K562 (cell line): ENCODE data around the gene RNF103. TPM values are rescaled to one million over a fixed set of nuclear protein-coding genes. Genes with fewer than 3 reads are reported as not detected.

Source experiments
- ATAC-seq: fragments of 200-7000 bp; cut with Tn5 transposase; 3 replicates; pipeline ENCODE4 v1.9.1; 2020; ENCODE audit warnings: moderate library complexity
- BruUV-seq: library from RNA; stranded (reverse); fragments of 400-500 nt; replicated peaks from 2 replicates; lab custom pipeline; 2021; lab: Mats Ljungman, UMichigan
- CTCF ChIA-PET: fragments of 300-600 bp; formaldehyde crosslinking; extraction: SDS; loops from one replicate; lab custom pipeline; 2021; ENCODE audit warnings: low intra/inter-chr PET ratio; lab: Yijun Ruan, JAX
- POLR2A ChIA-PET: fragments of 300-600, 350-650 bp; sonication (Branson Sonifier 250); formaldehyde crosslinking; extraction: SDS; loops from one replicate; lab custom pipeline; 2021; ENCODE audit warnings: antibody characterized with exemption, inconsistent platforms; lab: Yijun Ruan, JAX
- DNase-seq, 4 experiments: peaks; one replicate each; pipeline versions ENCODE4 v3.0.0 to v3.0.0-alpha.2; 2011 to 2018; ENCODE audit warnings: low spot score in 3 of 4, mixed read lengths in 3 of 4; ENCODE audit errors: extremely low read depth in 1 of 4
- FAIRE-seq: peaks from 2 replicates; lab custom pipeline; 2011; peaks lifted over from hg19 to GRCh38; lab: Jason Lieb, UNC
- H2AFZ ChIP-seq: 2 replicates; pipeline ENCODE4 v1.6.0; 2011; ENCODE audit warnings: low read depth, low read length, control low read depth, inconsistent platforms
- H3K27ac ChIP-seq: fragments of 200-600 bp; 3 replicates; pipeline ENCODE4 v1.8.0; 2011; ENCODE audit warnings: low read depth, mild to moderate bottlenecking, control low read depth, inconsistent platforms, low read length, moderate library complexity, mixed read lengths; ENCODE audit errors: extremely low read depth
- H3K27me3 ChIP-seq, 2 experiments: fragments of 300-600 bp in 1 of 2; 2 replicates in 1 of 2; 3 replicates in 1 of 2; pipeline versions ENCODE4 v1.6.0 to v1.8.0; 2011; ENCODE audit warnings: inconsistent platforms in 2 of 2, low read length in 2 of 2, mild to moderate bottlenecking in 1 of 2, mixed read lengths in 1 of 2, moderate library complexity in 1 of 2; ENCODE audit not compliant: control insufficient read depth in 2 of 2, insufficient read depth in 2 of 2
- H3K36me3 ChIP-seq: fragments of 300-600 bp; 3 replicates; pipeline ENCODE4 v1.8.0; 2011; ENCODE audit warnings: mild to moderate bottlenecking, low read length, inconsistent platforms; ENCODE audit not compliant: control insufficient read depth, insufficient read depth
- H3K4me1 ChIP-seq, 2 experiments: fragments of 200-600 bp in 1 of 2; replicated peaks in 1 of 2; 2 replicates in 1 of 2; 3 replicates in 1 of 2; pipeline versions ENCODE4 v1.5.1 to v1.8.0; 2011; ENCODE audit warnings: inconsistent platforms in 2 of 2, low read length in 2 of 2, mild to moderate bottlenecking in 1 of 2, mixed read lengths in 1 of 2, moderate library complexity in 1 of 2; ENCODE audit not compliant: control insufficient read depth in 2 of 2, insufficient read depth in 2 of 2
- H3K4me2 ChIP-seq: 2 replicates; pipeline ENCODE4 v1.6.1; 2011; ENCODE audit warnings: low read length, control low read depth, inconsistent platforms, mixed read lengths; ENCODE audit not compliant: insufficient read depth
- H3K4me3 ChIP-seq: fragments of 200-600 bp; sonication (generic), shearing (Covaris generic); 2 replicates; pipeline ENCODE4 v1.5.1; 2016; ENCODE audit warnings: control low read depth, inconsistent platforms
- H3K79me2 ChIP-seq: fragments of 200-600 bp; 3 replicates; pipeline ENCODE4 v1.8.0; 2011; ENCODE audit warnings: low read length, inconsistent platforms; ENCODE audit not compliant: control insufficient read depth, insufficient read depth
- H3K9ac ChIP-seq, 2 experiments: 2 replicates each; pipeline versions ENCODE4 v1.6.0 to v1.6.1; 2011; ENCODE audit warnings: low read depth in 2 of 2, low read length in 2 of 2, control low read depth in 1 of 2, inconsistent platforms in 1 of 2, mild to moderate bottlenecking in 1 of 2, mixed read lengths in 1 of 2; ENCODE audit not compliant: insufficient read depth in 1 of 2
- H3K9me1 ChIP-seq: one replicate; pipeline ENCODE4 v1.6.0; 2011; ENCODE audit warnings: inconsistent platforms, mild to moderate bottlenecking, low read length, moderate library complexity; ENCODE audit not compliant: control insufficient read depth, insufficient read depth
- H3K9me3 ChIP-seq: replicated peaks from 2 replicates; pipeline ENCODE4 v1.5.1; 2011; ENCODE audit warnings: low read depth, low read length, inconsistent platforms; ENCODE audit not compliant: control insufficient read depth, insufficient read depth
- H4K20me1 ChIP-seq: replicated peaks from 2 replicates; pipeline ENCODE4 v1.6.1; 2011; ENCODE audit warnings: low read length, inconsistent platforms, mixed read lengths; ENCODE audit not compliant: control insufficient read depth, insufficient read depth
- CREB1 ChIP-seq, 2 experiments: sonication (generic) in 1 of 2; formaldehyde crosslinking in 1 of 2; IDR thresholded peaks; 2 replicates each; pipeline versions ENCODE4 v1.6.1 to v1.8.0; 2012 to 2022; ENCODE audit warnings: inconsistent platforms in 1 of 2, mild to moderate bottlenecking in 1 of 2, missing genetic modification reagents in 1 of 2, moderate library complexity in 1 of 2
- CUX1 ChIP-seq: fragments of 200-800 bp; sonication (Bioruptor generic); IDR thresholded peaks from 2 replicates; pipeline ENCODE4 v1.6.1; 2016; ENCODE audit warnings: missing genetic modification characterization, missing compliant biosample characterization
- EP300 ChIP-seq: IDR thresholded peaks from 2 replicates; pipeline ENCODE4 v1.6.1; 2012; ENCODE audit warnings: low read length, improper control_type of control experiment
- HOMEZ ChIP-seq: fragments of 250-450 bp; sonication (Bioruptor Pico); IDR thresholded peaks from 2 replicates; pipeline ENCODE4 v1.4.0; 2020; ENCODE audit warnings: mild to moderate bottlenecking, moderate library complexity
- LEF1 ChIP-seq: fragments of 450-650 bp; IDR thresholded peaks from 2 replicates; pipeline ENCODE4 v1.6.1; 2016; ENCODE audit warnings: mild to moderate bottlenecking
- NCOA2 ChIP-seq, 2 experiments: fragments of 450-650 bp; IDR thresholded peaks; 2 replicates each; pipeline ENCODE4 v1.6.1; 2018; ENCODE audit warnings: mild to moderate bottlenecking in 2 of 2, moderate library complexity in 1 of 2; ENCODE audit not compliant: partially characterized antibody in 2 of 2
- NFRKB ChIP-seq: fragments of 450-650 bp; IDR thresholded peaks from 2 replicates; pipeline ENCODE4 v1.6.1; 2016; ENCODE audit warnings: low read depth
- RFX5 ChIP-seq: IDR thresholded peaks from 2 replicates; pipeline ENCODE4 v1.6.1; 2011; ENCODE audit warnings: low read depth, mild to moderate bottlenecking, improper control_type of control experiment, low read length
- SREBF1 ChIP-seq: fragments of 150-350 bp; IDR thresholded peaks from 2 replicates; pipeline ENCODE4 v1.6.1; 2014; ENCODE audit warnings: antibody characterized with exemption, low read depth, low read length, borderline replicate concordance
- ZBTB43 ChIP-seq: sonication (generic); formaldehyde crosslinking; IDR thresholded peaks from 2 replicates; pipeline ENCODE4 v1.8.0; 2023; ENCODE audit warnings: mild to moderate bottlenecking, missing genetic modification reagents
- ZFP30 ChIP-seq: fragments of 250-450 bp; sonication (Bioruptor Pico); IDR thresholded peaks from 2 replicates; pipeline ENCODE4 v1.8.0; 2022; ENCODE audit warnings: moderate library complexity, mild to moderate bottlenecking, inconsistent platforms, borderline replicate concordance
- ZKSCAN1 ChIP-seq: fragments of 150-350 bp; IDR thresholded peaks from 2 replicates; pipeline ENCODE4 v1.6.1; 2016; ENCODE audit warnings: low read depth, low read length
- WGBS: fragments of 100-300 bp; shearing (Covaris generic); methylation state at CpG from one replicate; pipeline ENCODE4 v1.1.6; 2016; ENCODE audit warnings: low coverage, mixed read lengths; ENCODE audit not compliant: insufficient coverage; ENCODE audit errors: missing lambda C conversion rate; 5-methylcytosine and 5-hydroxymethylcytosine counted together
- in situ Hi-C: fragments of 300-500 bp; cut with MboI; formaldehyde crosslinking; loops from 4 replicates; pipeline ENCODE4 v1.15.0; 2018; ENCODE audit warnings: inconsistent platforms, mixed read lengths
- intact Hi-C: fragments of 100-400 bp; cut with micrococcal nuclease; formaldehyde crosslinking; loops from 2 replicates; pipeline ENCODE4 v1.14.2; 2022
- polyA plus RNA-seq, 8 experiments: library from polyadenylated mRNA; depleted of rRNA in 4 of 8; stranded (reverse) in 5 of 8; unstranded in 3 of 8; fragments of >200 nt; fragmentation: Nextera tagmentation in 2 of 8; fragmentation: Illumina TruSeq in 1 of 8; extraction: Ambion mirVana in 2 of 8; extraction: Trizol in 1 of 8; gene quantifications; 2 replicates each; pipeline versions ENCODE4 v1.2.1 to v1.2.3, GENCODE V29; 2011 to 2014; ENCODE audit warnings: inconsistent platforms in 1 of 8, missing spikeins in 1 of 8
- total RNA-seq, 7 experiments: library from RNA; depleted of rRNA in 6 of 7; stranded (reverse); fragments of >200 nt in 6 of 7; fragmentation: Illumina TruSeq in 2 of 7; extraction: Trizol in 2 of 7; gene quantifications; 2 replicates each; pipeline versions ENCODE4 v1.2.1 to v1.2.3, GENCODE V29; 2011 to 2021; ENCODE audit warnings: low replicate concordance in 1 of 7

RNF103 gene
- total and polyA plus RNA-seq, 9 of the 15 experiments (the other 6 are each of a cell fraction or from before 2014, with no cell fraction given), result 1.2 to 6.8 (median 4.6) TPM

DNA sequence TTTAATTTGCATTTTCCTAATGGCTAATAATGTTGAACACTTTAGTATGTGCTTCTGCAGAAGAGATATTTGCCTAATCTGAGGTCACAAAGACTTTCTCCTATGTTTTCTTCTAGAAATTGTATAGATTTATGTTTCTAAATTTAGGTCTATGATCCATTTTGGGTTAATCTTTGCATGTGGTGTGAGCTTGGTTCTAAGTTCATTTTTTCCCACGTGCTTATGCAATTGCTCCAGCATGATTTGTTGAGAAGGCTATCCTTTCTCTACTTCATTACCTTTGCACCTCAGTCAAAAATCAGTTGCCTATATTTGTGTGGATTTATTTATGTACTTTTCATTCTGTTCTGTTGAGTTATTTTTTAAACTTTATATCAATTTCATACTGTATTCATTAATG lies 15.0 kb upstream of the RNF103 start:
- no peaks in the 10 kb centered on the region for H3K27me3 ChIP-seq
- ChIA-PET POLR2A (no interaction called here), CTCF (no interaction called here)
- in situ Hi-C loops (no loop called here), intact Hi-C loops (no loop called here)
- H3K27ac ChIP-seq, result no peak overlapping the region
- no peaks in the 10 kb centered on the region for H4K20me1 ChIP-seq
- H3K9me1 ChIP-seq, result no peaks in the 10 kb centered on the region
- WGBS, result 0% methylated on average over 1 of the region's 1 CpG
- no peak for FAIRE-seq
- H3K9me3 ChIP-seq, result no peaks in the 10 kb centered on the region
- ATAC-seq, result no peak
- no peak for DNase-seq
- no peaks in the 10 kb centered on the region for H3K36me3 ChIP-seq
- no peak overlapping the region for H3K4me2 ChIP-seq
- H3K4me1 ChIP-seq, result no peaks in the 10 kb centered on the region
- H3K4me3 ChIP-seq, result no peak overlapping the region
- BruUV-seq, result no TSS peak
- H3K9ac ChIP-seq, result no peak overlapping the region
- H3K79me2 ChIP-seq, result no peaks in the 10 kb centered on the region
- H2AFZ ChIP-seq, result no peak overlapping the region
- TF ChIP-seq ZKSCAN1, result no peak
- no peak for TF ChIP-seq CREB1 (IDR thresholded peaks at IDR 0.05)
- no peak for TF ChIP-seq CREB1 (CRISPR knock-in tag; IDR thresholded peaks at IDR 0.05)
- TF ChIP-seq NFRKB, result no peak
- no peak for TF ChIP-seq LEF1
- no peak for TF ChIP-seq ZBTB43 (CRISPR knock-in tag)
- no peak for TF ChIP-seq NCOA2 (IDR thresholded peaks at IDR 0.05; ENCODE audit: partially characterized antibody in 2 of 2)
- no peak for TF ChIP-seq CUX1 (CRISPR knock-in tag)
- no peak for TF ChIP-seq RFX5
- TF ChIP-seq EP300, result no peak
- no peak for TF ChIP-seq ZFP30
- TF ChIP-seq SREBF1, result no peak
- no peak for TF ChIP-seq HOMEZ (CRISPR knock-in tag)
